ENCODE results near the gene FZD2.

Gene FZD2

GRCh38 chr17:44539673-44540072 is 17.6 kb upstream of the FZD2 start:
- POLR2A ChIA-PET, result no interaction called here
- no peak for DNase-seq (ENCODE audit: low read depth, low spot score)
- CTCF ChIA-PET, result interaction anchor here (0.9 to 1.1 kb wide), 3 partner anchors 8 to 25 kb away, joined by 3 to 4 read pairs (median 3); no protein-coding TSS in a partner anchor
- TF ChIP-seq, protein P1, sequence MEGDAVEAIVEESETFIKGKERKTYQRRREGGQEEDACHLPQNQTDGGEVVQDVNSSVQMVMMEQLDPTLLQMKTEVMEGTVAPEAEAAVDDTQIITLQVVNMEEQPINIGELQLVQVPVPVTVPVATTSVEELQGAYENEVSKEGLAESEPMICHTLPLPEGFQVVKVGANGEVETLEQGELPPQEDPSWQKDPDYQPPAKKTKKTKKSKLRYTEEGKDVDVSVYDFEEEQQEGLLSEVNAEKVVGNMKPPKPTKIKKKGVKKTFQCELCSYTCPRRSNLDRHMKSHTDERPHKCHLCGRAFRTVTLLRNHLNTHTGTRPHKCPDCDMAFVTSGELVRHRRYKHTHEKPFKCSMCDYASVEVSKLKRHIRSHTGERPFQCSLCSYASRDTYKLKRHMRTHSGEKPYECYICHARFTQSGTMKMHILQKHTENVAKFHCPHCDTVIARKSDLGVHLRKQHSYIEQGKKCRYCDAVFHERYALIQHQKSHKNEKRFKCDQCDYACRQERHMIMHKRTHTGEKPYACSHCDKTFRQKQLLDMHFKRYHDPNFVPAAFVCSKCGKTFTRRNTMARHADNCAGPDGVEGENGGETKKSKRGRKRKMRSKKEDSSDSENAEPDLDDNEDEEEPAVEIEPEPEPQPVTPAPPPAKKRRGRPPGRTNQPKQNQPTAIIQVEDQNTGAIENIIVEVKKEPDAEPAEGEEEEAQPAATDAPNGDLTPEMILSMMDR (IDR thresholded peaks at IDR 0.05; ENCODE audit: insufficient read depth, low read length, missing control alignments), result no peak
- no peak overlapping the region for H3K4me3 ChIP-seq (ENCODE audit: low read depth, low read length)

DNA sequence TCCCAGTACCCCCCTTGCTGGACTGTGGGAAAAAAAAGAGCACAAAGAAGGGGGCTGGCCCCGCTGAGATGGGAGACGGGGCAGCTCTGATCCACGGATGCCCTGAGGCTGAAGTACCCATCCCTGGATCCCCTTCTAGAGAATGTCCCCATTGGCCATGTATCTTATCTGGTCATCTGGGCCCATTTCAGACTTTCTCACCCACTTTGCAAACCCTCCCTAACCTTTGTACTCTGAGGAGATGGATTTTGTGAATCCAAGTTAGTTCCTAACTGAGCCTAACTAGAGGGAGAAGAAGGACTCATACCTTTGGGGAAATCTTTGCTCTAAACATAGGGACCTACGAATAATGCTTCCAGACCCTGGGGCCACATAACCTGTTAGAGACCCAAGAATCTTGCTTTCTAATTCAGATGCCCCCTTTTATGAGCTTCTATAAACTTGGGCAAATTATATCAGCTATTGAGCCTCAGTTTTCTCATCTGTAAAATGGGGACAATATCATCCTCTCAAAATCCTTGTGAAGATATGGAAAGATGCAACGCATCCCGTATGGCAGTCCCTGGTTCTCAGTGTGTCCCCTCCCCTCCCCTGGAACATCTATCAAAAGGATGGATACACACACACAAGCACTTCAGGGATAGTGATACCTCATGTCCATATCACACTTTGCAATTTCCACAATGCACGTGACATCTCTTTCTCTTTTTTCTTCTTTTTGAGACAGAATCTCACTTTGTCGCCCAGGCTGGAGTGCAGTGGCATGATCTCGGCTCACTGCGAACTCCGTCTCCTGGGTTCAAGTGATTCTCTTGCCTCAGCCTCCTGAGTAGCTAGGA is 16.8 kb upstream of the FZD2 start:
- CTCF ChIA-PET, result interaction anchor here (0.5 to 4.7 kb wide), 6 partner anchors 7 to 700 kb away, joined by 3 to 60 read pairs (median 4); no protein-coding TSS in a partner anchor
- TF ChIP-seq, protein P1 (IDR thresholded peaks at IDR 0.05; ENCODE audit: insufficient read depth, low read length, missing control alignments), result no peak
- DNase-seq (ENCODE audit: low read depth, low spot score), result no peak
- POLR2A ChIA-PET, result no interaction called here
- H3K4me3 ChIP-seq (ENCODE audit: low read depth, low read length), result no peak overlapping the region

DNA sequence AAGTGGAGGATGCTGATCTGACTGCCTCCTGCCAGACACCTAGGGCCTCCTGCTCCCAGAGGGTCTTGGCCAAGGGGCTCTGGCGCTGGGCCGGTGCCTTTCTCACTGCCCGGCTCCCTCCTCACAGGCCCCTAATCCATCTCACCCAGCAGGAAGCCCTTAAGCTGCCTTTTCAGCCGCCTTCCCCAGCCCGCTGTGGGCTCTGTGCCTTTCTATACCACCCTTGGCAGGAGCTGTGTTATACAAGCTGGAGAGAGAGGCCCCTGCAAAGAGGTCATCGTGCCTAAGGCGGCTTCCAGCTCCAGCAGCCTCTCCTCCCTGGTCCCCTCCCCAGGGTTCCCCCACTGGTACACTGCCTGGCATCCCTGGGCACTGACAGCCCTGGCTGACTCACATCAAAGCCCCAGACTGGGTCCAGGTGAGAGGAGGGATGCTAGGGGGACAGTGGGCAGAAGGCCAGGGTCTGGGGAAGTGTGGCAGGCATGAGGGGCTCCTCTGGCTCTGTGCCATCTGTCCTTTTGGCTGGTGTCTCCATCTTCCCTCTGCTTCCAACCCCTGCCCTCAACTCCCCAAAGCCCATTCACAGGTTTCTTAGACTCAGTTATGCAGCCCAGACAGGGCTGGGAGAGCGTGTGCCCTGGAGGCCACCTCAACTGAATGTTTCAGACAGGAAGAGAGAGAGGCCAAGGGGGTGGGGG is 15.3 kb upstream of the FZD2 start:
- no peak for DNase-seq (ENCODE audit: low read depth, low spot score)
- H3K4me3 ChIP-seq (ENCODE audit: low read depth, low read length), result no peak overlapping the region
- CTCF ChIA-PET, result interaction anchor here (0.9 to 4.7 kb wide), 3 partner anchors 8 to 16 kb away, joined by 3 to 60 read pairs (median 4); no protein-coding TSS in a partner anchor
- POLR2A ChIA-PET, result interaction anchor here (1.2 to 2.0 kb wide), 2 partner anchors 8 to 15 kb away, joined by 7 to 12 read pairs; partner anchors contain the start of gene FZD2
- TF ChIP-seq, protein P1 (IDR thresholded peaks at IDR 0.05; ENCODE audit: insufficient read depth, low read length, missing control alignments), result no peak

DNA sequence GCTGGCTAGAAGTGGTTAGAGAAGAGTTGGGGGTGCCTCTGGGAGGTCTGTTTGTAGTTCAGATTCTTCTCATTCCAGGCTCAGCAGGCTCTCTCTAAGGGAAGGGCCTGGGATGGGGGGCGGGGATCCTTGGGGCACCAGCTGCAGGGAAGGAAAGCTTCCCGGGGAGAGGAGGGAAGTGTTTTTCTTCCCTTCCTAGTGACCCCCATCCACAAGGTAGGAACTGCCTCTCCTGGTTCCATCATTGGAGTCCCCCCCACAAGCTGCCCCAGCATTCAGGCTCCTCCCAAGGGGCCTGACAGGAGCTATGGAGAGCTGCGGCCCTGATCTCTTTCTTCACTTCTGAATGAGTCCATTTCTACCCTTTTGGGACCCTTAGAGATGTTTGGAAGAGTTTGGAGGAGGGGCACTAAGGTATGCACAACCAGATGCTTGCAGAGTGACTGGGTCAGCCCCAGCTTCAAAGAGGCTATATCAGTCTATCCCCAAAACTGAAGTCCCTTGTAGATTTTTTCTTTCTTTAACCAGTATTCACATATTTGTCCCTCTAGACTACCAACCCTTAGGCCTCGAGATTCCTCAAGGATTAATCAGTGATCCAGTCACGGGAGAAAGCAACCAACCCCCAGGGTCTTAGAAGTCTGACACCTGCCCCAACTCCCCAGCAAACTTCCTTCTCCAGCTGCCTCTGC is 13.9 kb upstream of the FZD2 start:
- ChIA-PET CTCF (interaction anchor here (1.0 to 4.7 kb wide), 5 partner anchors 10 to 94 kb away, joined by 3 to 60 read pairs (median 7); partner anchors contain the start of gene FZD2), POLR2A (interaction anchor here (0.6 to 2.0 kb wide), 7 partner anchors 10 to 66 kb away, joined by 3 to 39 read pairs (median 7); partner anchors contain the start of gene FZD2)
- peak; percentile 86 for DNase-seq (ENCODE audit: low read depth, low spot score)
- peak overlapping the region; percentile 35 for H3K4me3 ChIP-seq (ENCODE audit: low read depth, low read length)
- TF ChIP-seq, protein P1 (IDR thresholded peaks at IDR 0.05; ENCODE audit: insufficient read depth, low read length, missing control alignments), result no peak

GRCh38 chr17:44543905-44544523 is 13.3 kb upstream of the FZD2 start:
- peak overlapping the region; percentile 0; the same call in 1 of the 2 replicates for H3K4me3 ChIP-seq (ENCODE audit: low read depth, low read length)
- ChIA-PET POLR2A (interaction anchor here (1.1 to 2.0 kb wide), 5 partner anchors 10 to 17 kb away, joined by 4 to 39 read pairs (median 9); partner anchors contain the start of gene FZD2), CTCF (interaction anchor here (0.7 to 4.7 kb wide), 6 partner anchors 8 to 93 kb away, joined by 3 to 60 read pairs (median 6); partner anchors contain the start of gene FZD2)
- TF ChIP-seq, protein P1 (IDR thresholded peaks at IDR 0.05; ENCODE audit: insufficient read depth, low read length, missing control alignments), result no peak
- DNase-seq (ENCODE audit: low read depth, low spot score), result no peak
